T-helper 2 cell treated with Interferon-gamma antibody and Interleukin-4, amounts not matched to agents 100 ng/mL and 5 ng/mL, for 36 hours (primary cell): ENCODE results near the gene SIL1. TPM values are rescaled to one million over a fixed set of nuclear protein-coding genes. Genes with fewer than 3 reads are reported as not detected.
"Not testable (repeated sequence)": the region's sequence is repeated elsewhere in the genome, so short reads cannot be mapped to it uniquely, and the experiment has no call there.

Source experiments
- intact Hi-C: fragments of 100-400 bp; cut with micrococcal nuclease; formaldehyde crosslinking; loops from one replicate; pipeline ENCODE4 v1.15.1; 2023
- total RNA-seq: library from RNA; stranded (reverse); gene quantifications from 2 replicates; pipeline ENCODE4 v1.2.3, GENCODE V29; 2022

Gene SIL1
- total RNA-seq, 1 donor from 2014 or later = 21.6 TPM

DNA sequence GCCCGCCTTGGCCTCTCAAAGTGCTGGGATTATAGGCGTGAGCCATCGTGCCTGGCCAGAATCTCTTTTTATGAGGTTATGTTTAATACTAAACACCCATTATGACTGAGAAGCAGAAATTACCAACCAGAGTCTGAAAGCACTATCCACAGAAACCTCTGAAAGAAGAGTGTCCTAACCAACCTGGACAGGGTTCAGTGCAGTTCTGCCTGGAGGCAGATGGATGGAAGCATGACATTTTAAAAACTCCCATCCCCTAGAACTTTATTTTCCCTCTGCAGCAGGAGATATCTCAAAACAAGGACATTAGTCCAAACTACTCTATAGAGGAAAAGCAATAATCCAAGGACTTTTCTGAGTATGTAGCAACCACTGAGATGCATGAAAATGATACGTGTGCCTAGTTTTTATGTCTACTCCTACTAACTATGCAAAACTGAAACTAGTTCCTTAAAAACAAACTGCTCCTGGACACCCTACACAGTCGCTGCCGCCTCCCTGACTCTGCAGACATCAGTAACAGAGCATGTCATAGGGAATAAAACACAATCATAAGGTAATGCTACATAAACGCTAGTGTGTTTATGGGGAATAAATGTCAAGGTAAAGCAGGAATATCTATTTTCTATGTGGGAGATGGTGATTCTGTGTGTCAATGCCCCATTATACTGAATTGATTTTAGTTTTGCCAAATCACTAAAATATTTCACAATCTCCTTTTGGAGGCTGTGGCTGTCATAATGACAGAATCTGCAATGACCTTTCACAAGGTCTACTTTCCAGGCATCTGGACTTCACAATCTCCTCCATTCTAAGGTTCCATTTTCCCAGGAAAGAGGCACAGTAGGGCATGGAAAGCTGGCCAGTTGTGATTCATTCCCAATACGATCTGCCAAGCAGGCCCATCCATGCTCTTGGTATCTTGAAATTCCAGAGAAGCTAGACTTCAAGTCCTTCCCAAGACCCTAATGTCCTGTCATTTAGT, 122.8 kb downstream of the SIL1 start:
- intact Hi-C loops = no loop called here

DNA sequence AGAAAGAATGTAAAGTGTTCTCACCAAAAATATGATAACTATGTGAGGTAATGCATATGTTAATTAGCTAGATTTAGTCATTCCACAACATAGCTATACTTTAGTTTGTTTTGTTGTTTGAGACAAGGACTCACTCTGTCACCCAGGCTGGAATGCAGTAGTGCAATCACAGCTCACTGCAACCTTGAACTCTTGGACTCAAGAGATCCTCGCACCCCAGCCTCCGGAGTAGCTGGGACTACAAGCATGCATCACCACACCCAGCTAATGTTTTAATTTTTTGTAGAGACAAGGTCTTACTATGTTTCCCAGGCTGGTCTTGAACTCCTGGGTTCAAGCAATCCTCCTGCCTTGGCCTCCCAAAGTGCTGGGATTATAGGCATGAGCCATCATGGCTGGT, 124.2 kb downstream of the SIL1 start:
- intact Hi-C loops = not testable (repeated sequence)

DNA sequence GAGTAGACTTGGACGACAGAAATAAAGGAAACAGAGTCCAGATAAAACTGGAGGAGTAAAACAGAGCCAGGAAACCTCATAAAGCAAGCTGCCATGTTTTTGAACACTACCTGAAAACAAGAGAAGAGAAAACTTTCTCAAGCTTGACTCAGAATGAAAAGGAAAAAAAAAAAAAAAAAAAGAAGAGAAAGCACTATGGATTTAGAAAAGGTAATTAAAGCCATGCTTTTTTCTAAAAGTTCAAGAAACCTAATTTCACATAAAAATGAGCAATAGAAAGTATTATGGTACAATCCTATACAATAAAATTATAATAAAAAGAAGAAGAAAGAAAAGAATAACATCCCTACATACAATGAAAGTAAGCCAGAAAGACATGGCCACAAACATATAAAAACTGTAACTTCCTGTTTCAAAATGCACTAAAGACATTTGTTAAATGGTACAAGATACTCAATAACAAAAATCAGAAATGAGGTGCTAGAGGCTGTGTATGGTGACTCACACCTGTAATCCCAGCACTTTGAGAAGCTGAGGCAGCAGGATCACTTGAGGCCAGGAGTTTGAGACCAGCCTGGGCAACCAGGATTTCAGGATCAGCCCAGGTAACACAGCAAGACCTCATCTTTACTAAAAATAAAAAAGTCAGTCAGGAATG, 129.5 kb downstream of the SIL1 start:
- intact Hi-C loops = no loop called here

DNA sequence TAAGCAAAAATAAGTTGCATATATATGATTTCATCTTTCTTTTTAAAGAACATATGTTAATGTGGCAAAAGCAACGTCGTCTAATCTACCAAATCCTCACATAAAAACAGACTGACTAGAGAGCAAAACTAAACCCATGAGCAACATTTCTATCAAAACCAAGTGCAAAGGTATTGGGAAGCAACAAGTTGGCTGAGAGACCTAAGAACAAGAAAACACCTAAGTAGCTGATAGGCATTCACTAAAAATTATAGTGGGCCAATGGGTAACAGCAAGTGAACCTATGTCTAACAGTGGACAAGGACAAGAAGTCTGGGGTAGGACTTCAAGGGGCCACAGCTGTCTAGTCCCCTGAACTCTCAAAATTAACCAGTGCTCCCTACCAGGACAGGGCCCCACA, 130.1 kb downstream of the SIL1 start:
- intact Hi-C loops = no loop called here

DNA sequence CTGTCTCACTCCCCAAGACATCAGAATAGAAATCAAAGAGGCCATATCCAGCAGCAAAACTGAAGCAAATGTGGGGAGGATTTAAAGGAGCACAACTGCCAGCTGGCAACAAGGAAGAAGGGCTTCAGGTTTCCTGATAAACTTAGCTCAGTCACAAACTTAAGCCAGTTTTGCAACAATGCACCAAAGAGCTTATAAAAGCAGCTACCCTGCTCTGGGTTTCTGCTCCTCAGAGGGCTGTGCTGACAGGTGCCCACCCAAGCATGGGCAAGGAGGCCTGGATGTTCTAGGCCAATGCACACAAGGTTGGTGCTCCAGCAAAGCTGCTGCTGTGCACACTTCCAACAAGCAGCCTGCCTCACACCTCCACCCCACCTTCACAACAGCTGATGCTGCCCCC, 132.9 kb downstream of the SIL1 start:
- intact Hi-C loops = no loop called here

DNA sequence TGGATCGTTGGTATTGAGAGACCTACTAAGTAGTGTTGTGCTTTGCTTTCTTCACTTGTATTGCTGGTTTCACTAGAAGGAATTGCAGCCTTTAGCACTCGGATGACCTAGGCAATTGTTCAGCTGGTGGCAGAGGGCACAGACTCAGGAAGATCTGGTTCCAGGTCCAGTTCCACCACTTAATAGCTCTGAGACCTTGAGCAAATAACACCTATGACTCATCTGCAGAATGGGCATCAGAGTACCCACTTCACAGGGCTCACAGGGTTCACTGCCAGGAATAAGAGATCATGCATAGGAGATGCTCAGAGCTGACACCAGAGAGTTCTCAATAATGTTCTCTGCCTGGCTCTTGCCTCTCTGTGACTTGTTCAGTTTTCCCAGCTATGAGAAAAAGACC, 133.6 kb downstream of the SIL1 start:
- intact Hi-C loops = no loop called here

DNA sequence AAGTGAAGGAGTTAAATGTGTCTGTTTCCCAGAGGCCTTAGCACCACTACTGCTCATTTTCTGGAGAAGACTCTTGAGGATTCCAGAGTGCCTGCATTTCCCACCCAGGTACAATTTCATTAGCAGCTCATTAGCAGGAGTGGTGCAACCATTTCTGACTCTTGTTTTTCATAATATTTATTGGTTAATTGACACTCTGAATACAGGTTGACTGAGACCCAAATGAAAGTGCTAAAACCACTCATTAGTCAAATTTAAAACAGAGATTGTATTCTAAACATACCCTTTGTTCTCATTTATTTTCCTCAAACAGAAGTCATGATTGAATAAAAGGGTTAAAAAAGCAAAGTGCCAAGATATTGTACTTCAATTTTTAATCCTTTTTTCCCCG, 134.5 kb downstream of the SIL1 start:
- intact Hi-C loops = no loop called here

DNA sequence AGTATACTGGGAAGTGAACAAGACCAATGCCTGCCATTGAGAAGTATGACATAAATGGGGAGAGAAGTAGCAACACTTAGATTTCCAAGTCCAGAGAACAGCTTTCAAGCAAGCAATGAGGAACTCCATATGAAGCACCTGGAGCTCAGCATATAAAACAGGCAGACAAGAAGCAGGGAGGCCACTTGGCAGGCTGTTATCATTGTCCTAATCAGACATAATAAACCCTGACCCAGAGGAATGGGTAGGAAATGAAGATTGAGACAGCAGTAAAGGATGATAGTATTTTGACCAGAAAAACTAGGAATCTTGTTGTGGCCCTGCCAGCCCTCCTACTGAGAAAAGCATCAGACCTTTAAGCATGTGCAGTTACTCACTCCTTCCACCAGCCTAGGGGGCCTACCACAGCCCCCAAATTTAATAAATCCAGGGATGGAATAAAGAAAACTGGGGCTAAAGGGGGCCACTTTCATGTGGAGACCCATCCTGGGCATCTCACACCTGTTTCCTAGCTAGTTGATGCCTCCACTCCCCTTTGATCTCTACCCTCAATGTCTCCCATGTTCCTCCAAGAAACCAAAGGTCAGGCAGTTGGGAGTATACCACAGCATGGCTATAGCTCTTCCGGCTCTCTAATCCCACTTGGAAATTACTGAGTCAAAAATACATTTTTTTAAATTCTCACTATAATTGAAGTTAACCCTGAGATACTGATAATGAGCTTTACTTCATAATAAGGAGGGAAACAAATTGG, 135.1 kb downstream of the SIL1 start:
- intact Hi-C loops = no loop called here

DNA sequence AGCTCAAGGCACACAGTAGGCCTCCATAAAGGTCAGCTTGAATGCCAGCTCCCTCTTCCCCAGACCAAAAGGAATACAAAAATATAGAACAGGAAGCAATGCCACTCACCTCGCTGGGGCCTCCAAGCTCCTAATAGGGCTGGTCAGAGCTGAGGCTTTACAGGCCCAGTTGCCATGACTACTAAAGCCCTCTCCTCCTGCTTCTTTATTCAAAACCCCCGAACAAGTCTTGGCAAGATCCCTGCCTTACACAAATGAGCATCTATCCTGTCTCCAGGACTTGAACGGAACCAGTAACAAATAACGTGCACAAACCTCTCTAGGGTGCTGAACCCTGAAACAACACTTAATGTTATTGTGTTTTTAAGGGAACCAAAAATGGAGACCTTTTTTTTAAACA, 136.3 kb downstream of the SIL1 start:
- intact Hi-C loops = no loop called here

DNA sequence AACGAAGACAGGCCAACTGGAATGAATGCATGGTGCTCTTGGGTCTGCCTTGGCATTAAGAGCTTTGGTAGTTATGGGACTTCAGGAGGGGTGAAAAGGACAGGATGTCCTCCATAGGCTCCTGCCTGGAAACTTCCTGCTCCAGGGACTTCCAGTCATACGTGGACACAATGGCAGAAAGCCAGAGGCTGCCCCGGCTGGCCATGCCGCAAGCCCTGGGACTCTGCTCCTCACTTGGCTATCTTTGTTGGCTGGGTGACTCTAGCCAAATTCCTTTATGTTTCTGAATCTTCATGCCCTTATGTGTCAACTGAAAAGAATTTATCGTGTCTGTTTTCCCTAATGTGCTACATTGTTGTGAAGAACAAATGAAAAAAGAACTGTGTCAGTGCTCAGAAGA, 136.9 kb downstream of the SIL1 start:
- intact Hi-C loops = no loop called here

DNA sequence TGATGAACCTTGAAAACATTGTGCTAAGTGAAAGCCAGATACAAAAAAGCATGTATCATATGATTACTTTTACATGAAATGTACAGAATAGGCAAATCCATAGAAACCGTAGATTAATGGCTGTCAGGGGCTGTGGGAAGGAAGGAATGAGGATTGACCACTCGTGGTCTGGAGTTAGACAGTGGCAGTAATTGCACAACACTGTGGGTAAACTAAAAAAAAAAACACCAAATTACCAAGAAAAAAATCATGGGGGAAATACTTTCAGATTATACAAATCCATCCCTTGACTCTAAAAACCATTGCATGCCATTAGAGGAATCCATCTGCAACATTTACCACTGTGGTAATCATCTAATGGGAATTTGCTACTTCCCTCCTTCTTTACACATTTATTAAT, 140.0 kb downstream of the SIL1 start:
- intact Hi-C loops = no loop called here

DNA sequence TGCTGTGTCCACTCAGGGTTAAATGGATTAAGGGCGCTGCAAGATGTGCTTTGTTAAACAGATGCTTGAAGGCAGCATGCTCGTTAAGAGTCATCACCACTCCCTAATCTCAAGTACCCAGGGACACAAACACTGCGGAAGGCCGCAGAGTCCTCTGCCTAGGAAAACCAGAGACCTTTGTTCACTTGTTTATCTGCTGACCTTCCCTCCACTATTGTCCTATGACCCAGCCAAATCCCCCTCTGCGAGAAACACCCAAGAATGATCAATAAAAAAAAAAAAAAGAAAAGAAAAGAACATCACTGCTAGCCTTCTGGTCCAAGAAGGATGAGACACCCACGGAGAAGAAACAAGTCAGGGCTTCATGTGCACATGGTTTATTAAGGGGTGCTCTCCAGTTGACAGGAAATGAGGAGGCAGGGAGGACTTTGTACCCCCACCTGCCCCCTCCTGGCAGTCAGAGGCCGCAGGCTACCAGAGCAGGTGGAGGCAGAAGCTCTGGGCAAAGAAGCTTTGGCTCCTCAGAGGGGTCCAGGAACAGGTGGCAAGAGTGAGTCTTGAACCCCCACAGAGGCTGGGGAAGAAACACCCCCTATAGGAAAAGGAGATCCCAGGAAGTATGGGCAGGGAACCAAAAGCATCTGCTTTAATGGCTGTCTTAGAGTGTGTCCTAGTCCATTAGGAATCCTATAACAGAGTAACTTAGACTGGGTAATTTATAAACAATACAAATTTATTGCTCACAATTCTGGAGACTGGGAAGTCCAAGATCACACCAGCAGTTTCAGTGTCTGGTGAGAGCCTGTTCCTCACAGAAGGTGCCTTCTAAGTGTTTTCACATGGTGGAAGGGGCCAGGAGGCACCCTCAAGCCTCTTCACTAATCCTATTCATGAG, 140.9 kb downstream of the SIL1 start:
- intact Hi-C loops = not testable (repeated sequence)

DNA sequence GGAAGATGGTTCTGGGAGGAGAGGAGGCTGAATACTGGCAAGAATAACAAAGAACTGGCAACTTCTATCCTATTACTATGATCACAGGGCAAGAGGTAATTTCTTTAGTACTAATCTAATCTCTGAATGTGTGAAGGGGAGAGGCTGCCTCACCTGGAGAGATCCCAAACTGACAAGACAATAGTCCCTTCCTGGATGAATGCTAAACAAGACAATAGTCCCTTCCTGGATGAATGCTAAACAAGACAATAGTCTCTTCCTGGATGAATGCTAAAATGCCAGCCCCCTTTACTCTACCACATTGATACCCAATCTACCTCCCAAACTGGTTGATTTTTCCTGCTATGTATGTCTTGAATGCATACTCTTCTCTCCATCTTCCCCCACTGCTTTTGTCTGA, 145.2 kb downstream of the SIL1 start:
- intact Hi-C loops = no loop called here

DNA sequence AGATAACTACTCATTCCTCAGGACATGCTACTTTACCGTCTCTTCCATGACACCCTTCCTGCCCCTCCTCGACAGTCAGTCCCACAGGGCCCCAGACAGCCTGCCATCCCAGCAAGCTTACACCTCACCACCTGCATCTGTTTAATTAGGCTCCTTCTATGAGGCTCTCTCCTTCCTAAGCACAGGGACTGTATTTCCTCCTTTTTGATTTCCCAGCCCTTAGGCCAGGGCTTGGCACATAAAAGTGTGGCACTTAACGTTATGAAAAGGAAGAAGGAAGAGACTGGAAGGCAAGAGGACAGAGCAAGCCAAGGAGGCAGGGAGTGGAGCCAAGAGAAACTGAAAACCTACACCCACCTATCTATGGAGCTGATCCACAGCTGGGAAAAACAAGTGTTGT, 146.8 kb downstream of the SIL1 start:
- intact Hi-C loops = no loop called here

DNA sequence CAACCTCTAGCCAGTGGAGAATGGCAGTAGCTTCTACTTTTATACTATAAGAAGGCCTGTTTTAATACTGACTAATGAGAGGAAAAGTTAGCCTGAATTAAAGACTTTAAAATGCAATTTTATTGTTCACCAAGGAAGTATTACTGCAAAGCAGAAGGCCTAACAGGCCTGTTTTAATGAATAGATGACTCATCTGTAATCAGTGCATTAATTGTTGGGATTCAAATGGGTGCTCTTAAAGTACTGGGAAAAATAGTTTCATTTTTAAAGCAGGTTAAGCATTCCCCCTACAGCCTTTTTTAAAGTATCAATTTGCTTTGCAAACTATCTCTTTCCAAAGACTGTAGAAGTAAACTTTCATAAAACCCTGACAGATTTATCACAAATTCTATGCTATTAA, 147.7 kb downstream of the SIL1 start:
- intact Hi-C loops = no loop called here

DNA sequence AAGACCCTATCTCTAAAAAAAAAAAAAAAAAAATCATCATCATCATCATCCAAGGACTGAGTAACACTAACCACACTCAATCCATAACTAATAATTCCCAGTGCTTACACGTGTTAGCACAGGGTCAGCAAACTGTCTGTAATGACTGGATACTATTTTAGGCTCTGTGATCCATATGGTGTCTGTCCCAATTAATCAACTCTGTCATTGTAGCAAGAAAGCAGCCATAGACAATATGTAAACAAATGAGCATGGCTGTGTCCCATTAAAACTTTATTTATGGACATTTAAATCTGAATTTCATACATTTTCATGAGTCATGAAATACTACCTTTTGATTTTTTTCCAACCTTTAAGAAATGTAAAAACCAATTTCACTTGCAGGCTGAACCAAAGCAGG, 148.4 kb downstream of the SIL1 start:
- intact Hi-C loops = no loop called here

DNA sequence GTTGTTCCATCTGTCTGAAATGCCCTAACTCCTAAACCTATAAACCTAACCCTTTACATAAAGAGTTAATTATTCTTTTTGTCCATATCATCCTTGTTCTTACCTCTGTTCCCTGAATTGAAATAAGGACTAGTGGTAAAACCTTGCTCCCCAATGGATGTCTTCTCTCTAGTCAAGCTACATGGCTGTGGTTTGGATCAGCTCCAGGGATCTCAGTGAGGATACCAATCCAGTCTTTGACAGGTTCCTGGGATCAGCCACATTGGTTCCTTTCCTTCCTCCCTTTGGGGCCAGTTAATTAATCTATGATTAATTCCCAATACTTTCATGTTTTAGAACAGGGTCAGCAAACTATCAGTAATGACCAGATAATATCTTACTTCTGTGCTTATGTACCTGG, 151.6 kb downstream of the SIL1 start:
- intact Hi-C loops = no loop called here

DNA sequence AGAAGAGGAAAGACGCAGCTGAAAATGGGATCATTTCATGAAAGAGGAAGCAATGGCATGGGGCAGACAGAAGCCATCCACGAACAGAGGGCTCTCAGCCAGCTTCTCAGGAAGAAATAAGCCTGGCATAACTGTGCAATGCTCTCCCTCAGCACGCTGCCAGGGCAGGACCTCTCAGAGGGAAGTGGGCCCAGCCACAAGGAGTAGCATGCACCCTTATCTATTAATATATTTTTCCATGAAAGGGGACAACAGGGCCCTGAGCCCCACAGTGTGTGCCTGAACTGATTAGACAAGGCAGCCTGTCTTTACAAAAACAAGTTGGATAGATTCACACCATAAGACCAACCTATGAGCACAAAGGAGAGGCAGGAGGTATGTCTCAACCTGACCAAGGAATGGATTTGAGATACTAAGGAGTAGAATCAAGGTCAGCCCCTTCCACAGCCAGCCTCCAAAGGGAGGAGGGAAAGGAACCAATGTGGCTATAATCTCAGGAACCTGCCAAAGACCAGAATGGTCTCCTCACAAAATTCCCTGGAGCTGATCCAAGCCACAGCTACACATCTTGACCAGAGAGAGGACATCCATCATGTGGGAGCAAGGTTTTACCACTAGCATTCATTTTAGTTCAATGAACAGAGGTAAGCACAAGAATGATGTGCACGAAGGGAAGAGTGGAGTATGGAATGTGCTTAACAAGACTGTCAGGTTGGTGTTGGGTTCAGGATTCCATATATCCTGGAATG, 154.8 kb downstream of the SIL1 start:
- intact Hi-C loops = no loop called here

DNA sequence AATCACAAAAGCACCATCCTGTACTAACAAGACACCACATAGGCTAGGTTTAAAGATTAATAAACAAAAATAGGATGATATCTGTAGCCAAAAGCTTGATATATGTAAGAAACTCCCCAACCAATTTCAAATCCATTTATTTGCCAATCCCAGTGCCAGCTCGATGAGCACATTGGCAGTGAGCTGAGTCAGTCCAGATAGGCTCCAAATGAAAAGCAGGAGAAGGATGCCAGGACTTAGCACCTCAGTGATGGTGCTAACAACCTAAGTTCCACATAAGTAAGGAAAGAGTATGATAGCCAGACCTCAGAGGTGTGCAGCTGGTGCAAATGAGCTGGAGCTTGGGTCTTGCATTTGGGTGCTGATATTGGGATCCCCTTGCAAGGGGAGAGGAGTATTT, 158.1 kb downstream of the SIL1 start:
- intact Hi-C loops = no loop called here

DNA sequence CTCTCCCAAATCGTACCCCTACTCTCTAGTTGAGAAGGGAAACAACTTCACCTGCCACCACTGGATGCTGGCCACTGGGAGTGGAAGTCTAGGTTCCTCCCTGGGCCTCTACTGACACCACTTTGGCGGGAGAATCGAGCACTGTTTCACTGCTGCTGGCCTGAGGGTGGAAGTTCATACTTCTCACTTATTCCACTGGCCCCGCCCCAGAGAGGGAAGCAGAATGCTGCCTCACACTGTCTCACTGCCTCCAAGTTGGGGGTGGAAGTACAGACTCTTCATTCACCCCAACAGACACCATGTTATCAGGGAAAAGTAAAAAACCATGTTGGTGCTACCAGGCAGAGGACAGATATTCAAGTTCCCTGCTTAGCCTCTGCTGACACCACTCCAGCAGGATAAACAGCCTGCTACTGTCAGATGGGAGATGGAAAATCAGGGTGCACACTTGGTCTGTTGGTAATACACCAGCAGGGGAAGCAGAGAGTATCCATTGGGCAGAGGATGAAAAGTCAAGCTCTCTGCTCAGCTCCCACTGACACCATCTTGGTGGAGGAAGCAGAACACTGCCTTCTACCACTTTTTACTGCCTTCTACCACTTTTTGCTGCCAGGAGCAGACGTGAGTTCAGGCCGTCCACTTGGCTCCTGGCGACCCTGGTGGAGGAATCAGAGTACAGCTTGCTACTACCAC, 159.4 kb downstream of the SIL1 start:
- intact Hi-C loops = no loop called here
